Parathyroid adenoma (tissue), 2 donors: ENCODE data around the gene CLSTN2.

Experiments
- H2AFZ ChIP-seq: fragments of 300-600 bp; sonication (generic); one replicate; pipeline ENCODE4 v1.7.0; 2017; ENCODE audit warnings: antibody characterized with exemption, mild to moderate bottlenecking
- H3K27ac ChIP-seq: fragments of 300-600 bp; sonication (generic); one replicate; pipeline ENCODE4 v1.7.0; 2017
- H3K27me3 ChIP-seq: fragments of 300-600 bp; sonication (generic); one replicate; pipeline ENCODE4 v1.7.0; 2017; ENCODE audit warnings: low read length; ENCODE audit not compliant: control insufficient read depth, insufficient read depth
- H3K36me3 ChIP-seq: fragments of 300-600 bp; sonication (generic); one replicate; pipeline ENCODE4 v1.7.0; 2017; ENCODE audit warnings: low read length; ENCODE audit not compliant: control insufficient read depth, insufficient read depth
- H3K4me1 ChIP-seq: fragments of 300-600 bp; sonication (generic); one replicate; pipeline ENCODE4 v1.7.0; 2017; ENCODE audit warnings: control low read depth
- H3K4me2 ChIP-seq: fragments of 300-600 bp; sonication (generic); one replicate; pipeline ENCODE4 v1.7.0; 2017; ENCODE audit warnings: low read length
- H3K4me3 ChIP-seq: fragments of 300-600 bp; sonication (generic); one replicate; pipeline ENCODE4 v1.7.0; 2017; ENCODE audit warnings: low read depth, low read length
- H3K79me2 ChIP-seq: fragments of 300-600 bp; sonication (generic); one replicate; pipeline ENCODE4 v1.7.0; 2017; ENCODE audit warnings: control low read depth
- H3K9ac ChIP-seq: fragments of 300-600 bp; sonication (generic); one replicate; pipeline ENCODE4 v1.7.0; 2017; ENCODE audit warnings: mild to moderate bottlenecking
- H3K9me3 ChIP-seq: fragments of 300-600 bp; sonication (generic); one replicate; pipeline ENCODE4 v1.7.0; 2017; ENCODE audit warnings: low read length; ENCODE audit not compliant: control insufficient read depth
- TF ChIP-seq, protein P1 (sequence below): fragments of 300-600 bp; sonication (generic); IDR thresholded peaks from one replicate; pipeline ENCODE4 v1.7.0; 2017; ENCODE audit warnings: antibody characterized with exemption, mild to moderate bottlenecking
- donor health status: primary hyperparathyroidism.

CLSTN2 gene

DNA sequence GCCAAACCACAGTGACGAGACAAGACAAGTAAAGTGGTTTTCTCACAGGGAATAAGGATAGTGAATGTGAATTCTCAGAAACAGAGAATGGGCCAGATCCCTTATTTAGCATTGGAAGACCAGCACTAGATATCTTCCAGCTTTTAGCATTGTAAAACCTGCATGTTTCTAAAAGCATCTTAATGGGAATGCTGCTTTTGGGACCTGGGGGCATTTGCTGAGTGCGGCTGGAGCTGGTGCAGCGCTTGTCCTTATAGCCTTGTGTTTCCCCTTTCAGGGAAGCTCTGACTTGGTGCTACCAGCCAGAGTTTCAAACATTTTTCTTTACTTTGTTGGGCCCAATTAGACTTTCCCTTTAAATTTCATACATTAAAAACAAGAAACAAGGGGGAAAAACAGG lies 52.9 kb downstream of the CLSTN2 start:
- TF ChIP-seq, protein P1, sequence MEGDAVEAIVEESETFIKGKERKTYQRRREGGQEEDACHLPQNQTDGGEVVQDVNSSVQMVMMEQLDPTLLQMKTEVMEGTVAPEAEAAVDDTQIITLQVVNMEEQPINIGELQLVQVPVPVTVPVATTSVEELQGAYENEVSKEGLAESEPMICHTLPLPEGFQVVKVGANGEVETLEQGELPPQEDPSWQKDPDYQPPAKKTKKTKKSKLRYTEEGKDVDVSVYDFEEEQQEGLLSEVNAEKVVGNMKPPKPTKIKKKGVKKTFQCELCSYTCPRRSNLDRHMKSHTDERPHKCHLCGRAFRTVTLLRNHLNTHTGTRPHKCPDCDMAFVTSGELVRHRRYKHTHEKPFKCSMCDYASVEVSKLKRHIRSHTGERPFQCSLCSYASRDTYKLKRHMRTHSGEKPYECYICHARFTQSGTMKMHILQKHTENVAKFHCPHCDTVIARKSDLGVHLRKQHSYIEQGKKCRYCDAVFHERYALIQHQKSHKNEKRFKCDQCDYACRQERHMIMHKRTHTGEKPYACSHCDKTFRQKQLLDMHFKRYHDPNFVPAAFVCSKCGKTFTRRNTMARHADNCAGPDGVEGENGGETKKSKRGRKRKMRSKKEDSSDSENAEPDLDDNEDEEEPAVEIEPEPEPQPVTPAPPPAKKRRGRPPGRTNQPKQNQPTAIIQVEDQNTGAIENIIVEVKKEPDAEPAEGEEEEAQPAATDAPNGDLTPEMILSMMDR = no peak
- Histone ChIP-seq H3K9me3 (no peaks in the 10 kb centered on the region), H3K27me3 (no peaks in the 10 kb centered on the region), H3K36me3 (no peaks in the 10 kb centered on the region), H2AFZ (no peak overlapping the region), H3K9ac (no peak overlapping the region), H3K4me3 (no peak overlapping the region), H3K4me1 (no peaks in the 10 kb centered on the region), H3K27ac (no peak overlapping the region), H3K4me2 (no peak overlapping the region), H3K79me2 (no peaks in the 10 kb centered on the region)

DNA sequence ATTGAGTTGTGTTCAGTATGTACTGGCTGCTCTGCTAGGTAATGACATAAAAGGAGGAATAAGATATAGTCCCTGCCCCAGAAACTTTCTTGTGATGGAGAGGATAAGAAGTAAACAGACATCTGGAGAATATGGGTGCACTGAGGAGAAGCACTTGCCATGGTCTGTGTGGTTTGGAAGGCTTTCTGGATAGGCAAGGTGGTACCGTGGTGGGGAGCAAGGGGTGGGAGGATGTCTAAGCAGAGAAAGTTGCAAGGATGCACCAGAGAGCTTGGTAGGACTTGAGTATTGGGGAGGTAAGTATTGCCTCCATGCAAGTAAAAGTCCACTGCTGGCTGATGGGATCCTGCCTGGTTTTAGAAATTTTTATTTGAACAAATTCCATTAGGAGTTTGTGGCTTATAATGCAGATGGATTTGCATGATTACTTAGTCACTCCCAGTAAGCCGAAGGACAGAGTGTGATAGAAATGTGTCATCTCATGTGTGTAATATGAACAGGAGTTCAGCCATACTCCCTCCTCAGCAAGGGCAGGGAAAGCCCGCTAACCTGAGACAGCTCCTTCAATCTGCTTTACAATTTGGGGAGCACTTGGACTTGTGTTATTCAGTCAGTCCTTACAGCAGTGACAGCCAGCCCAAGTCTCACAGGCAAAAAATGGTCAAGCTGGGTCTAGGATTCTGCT lies 53.6 kb downstream of the CLSTN2 start:
- Histone ChIP-seq H2AFZ (no peak overlapping the region), H3K4me3 (no peak overlapping the region), H3K9me3 (no peaks in the 10 kb centered on the region), H3K27me3 (no peaks in the 10 kb centered on the region), H3K27ac (no peak overlapping the region), H3K79me2 (no peaks in the 10 kb centered on the region), H3K4me1 (no peaks in the 10 kb centered on the region), H3K9ac (no peak overlapping the region), H3K4me2 (no peak overlapping the region), H3K36me3 (no peaks in the 10 kb centered on the region)
- TF ChIP-seq, protein P1 = no peak

DNA sequence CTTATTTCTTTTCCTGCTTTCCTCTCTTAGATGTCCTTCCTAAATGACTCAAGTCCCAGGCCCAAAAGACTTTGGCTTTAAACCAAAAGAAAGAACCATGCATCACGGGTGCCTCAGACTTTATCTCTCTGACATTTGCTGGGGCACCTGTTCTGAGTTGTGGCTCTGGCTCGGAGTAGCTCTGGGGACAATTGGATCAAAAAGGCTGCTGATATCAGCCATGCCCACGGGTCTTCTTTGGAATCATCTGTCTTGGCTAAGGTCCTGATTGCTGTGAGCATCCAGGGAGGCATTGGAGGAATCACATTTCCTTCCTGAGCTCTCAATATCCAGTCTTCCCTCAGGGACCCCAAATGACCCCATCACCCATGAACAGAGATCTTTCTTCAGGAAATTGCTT lies 59.9 kb downstream of the CLSTN2 start:
- Histone ChIP-seq H3K4me2 (no peak overlapping the region), H3K4me1 (no peaks in the 10 kb centered on the region), H3K27me3 (no peaks in the 10 kb centered on the region), H3K9ac (no peak overlapping the region), H3K27ac (no peak overlapping the region), H2AFZ (no peak overlapping the region), H3K9me3 (no peaks in the 10 kb centered on the region), H3K79me2 (no peaks in the 10 kb centered on the region), H3K36me3 (no peaks in the 10 kb centered on the region), H3K4me3 (no peak overlapping the region)
- TF ChIP-seq, protein P1 = no peak

DNA sequence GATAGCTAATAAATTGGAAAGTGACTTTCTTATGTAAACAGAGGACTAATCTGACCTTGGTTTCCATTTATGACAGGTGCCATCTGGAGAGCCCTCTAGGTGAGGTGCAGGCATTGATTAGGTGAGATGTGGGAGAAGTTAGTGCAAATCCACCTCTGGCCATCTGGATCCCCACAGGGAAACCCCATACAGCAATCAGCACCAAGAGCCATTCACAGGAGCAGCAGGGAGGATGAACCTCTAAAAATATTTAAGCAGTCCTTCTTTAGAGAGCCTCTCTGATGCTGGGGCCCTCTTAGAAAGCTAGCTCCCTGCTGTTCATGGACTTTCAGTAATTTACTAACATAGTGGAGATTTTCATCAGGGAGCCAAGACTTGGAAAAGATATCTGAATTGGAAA lies 69.3 kb downstream of the CLSTN2 start:
- no peak overlapping the region for H3K4me2 ChIP-seq
- no peaks in the 10 kb centered on the region for H3K27me3 ChIP-seq
- H3K79me2 ChIP-seq = no peaks in the 10 kb centered on the region
- H3K9me3 ChIP-seq = no peaks in the 10 kb centered on the region
- no peak overlapping the region for H3K27ac ChIP-seq
- no peak overlapping the region for H3K9ac ChIP-seq
- no peaks in the 10 kb centered on the region for H3K4me1 ChIP-seq
- H3K36me3 ChIP-seq = no peaks in the 10 kb centered on the region
- TF ChIP-seq, protein P1 = no peak
- no peak overlapping the region for H3K4me3 ChIP-seq
- no peak overlapping the region for H2AFZ ChIP-seq

DNA sequence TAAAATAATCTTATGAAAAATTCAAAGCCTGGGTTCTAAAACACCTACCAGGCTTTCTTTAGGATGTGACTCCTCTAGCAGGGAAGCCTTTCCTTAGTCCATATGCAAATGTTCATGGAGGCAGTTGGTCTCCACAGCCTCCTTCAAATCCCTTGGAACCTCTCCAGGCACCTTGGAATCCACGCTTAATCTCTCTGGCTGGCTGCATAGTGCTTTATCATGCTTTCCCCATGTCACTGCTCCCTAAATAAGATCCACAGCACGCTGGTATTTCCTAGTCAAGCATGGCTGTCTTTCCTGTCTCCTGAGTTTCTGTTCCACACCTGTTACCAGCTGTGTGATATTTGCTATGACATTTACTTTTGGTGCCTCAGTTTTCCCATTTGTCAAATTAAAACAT lies 71.3 kb downstream of the CLSTN2 start:
- Histone ChIP-seq H3K79me2 (no peaks in the 10 kb centered on the region), H3K4me2 (no peak overlapping the region), H3K27me3 (no peaks in the 10 kb centered on the region), H3K27ac (no peak overlapping the region), H2AFZ (no peak overlapping the region), H3K4me3 (no peak overlapping the region), H3K9me3 (no peaks in the 10 kb centered on the region), H3K4me1 (no peaks in the 10 kb centered on the region), H3K9ac (no peak overlapping the region), H3K36me3 (no peaks in the 10 kb centered on the region)
- TF ChIP-seq, protein P1 = no peak
